Activated CD8-positive, alpha-beta memory T cell treated with anti-CD3 and anti-CD28 coated beads, Interleukin-2, amount 50 U/mL, for 4 hours (primary cell): ENCODE results near the gene CCDC158.
"Not testable (repeated sequence)": the region's sequence is repeated elsewhere in the genome, so short reads cannot be mapped to it uniquely, and the experiment has no call there.

Source experiments
- DNase-seq: peaks from one replicate; pipeline ENCODE4 v3.0.0-alpha.2; 2020

The CCDC158 gene

GRCh38 chr4:76429636-76430035 lies 8.7 kb upstream of the CCDC158 start:
- no peak for DNase-seq

- DNase-seq = no peak
Measured at GRCh38 chr4:76426272-76426671, 5.3 kb upstream of the CCDC158 start.

- DNase-seq = not testable (repeated sequence)
Measured at GRCh38 chr4:76423159-76423558, 2.2 kb upstream of the CCDC158 start.

- DNase-seq = no peak
Measured at GRCh38 chr4:76420188-76420761, 666 bp downstream of the CCDC158 start.

- DNase-seq = no peak
Measured at GRCh38 chr4:76410636-76411035, 10.3 kb downstream of the CCDC158 start.

GRCh38 chr4:76407440-76408119 lies 13.4 kb downstream of the CCDC158 start:
- DNase-seq = no peak

- no peak for DNase-seq
Measured at GRCh38 chr4:76406081-76406480, 14.9 kb downstream of the CCDC158 start.

GRCh38 chr4:76401654-76402053 lies 19.3 kb downstream of the CCDC158 start:
- DNase-seq = no peak

GRCh38 chr4:76388160-76388908 lies 32.6 kb downstream of the CCDC158 start:
- DNase-seq = no peak

GRCh38 chr4:76386566-76387305 lies 34.2 kb downstream of the CCDC158 start:
- no peak for DNase-seq

- DNase-seq = no peak
Measured at GRCh38 chr4:76385974-76386373, 35.0 kb downstream of the CCDC158 start.

- no peak for DNase-seq
Measured at GRCh38 chr4:76384052-76384451, 36.9 kb downstream of the CCDC158 start.

GRCh38 chr4:76383001-76383400 lies 37.9 kb downstream of the CCDC158 start:
- DNase-seq = no peak

- DNase-seq = no peak
Measured at GRCh38 chr4:76381986-76382385, 39.0 kb downstream of the CCDC158 start.

- DNase-seq = no peak
Measured at GRCh38 chr4:76380561-76380960, 40.4 kb downstream of the CCDC158 start.

GRCh38 chr4:76377911-76378310 lies 43.0 kb downstream of the CCDC158 start:
- DNase-seq = peak; percentile 30

- DNase-seq = no peak
Measured at GRCh38 chr4:76377481-76377901, 43.5 kb downstream of the CCDC158 start.

- DNase-seq = no peak
Measured at GRCh38 chr4:76376534-76376933, 44.4 kb downstream of the CCDC158 start.

- DNase-seq = no peak
Measured at GRCh38 chr4:76375703-76376102, 45.2 kb downstream of the CCDC158 start.

GRCh38 chr4:76374798-76375197 lies 46.1 kb downstream of the CCDC158 start:
- no peak for DNase-seq

GRCh38 chr4:76373919-76374552 lies 46.9 kb downstream of the CCDC158 start:
- no peak for DNase-seq

- no peak for DNase-seq
Measured at GRCh38 chr4:76366737-76367136, 54.2 kb downstream of the CCDC158 start.

GRCh38 chr4:76365636-76366035 lies 55.3 kb downstream of the CCDC158 start:
- DNase-seq = no peak
